Measurements from ENCODE around the gene GPR18.

GPR18 gene

DNA sequence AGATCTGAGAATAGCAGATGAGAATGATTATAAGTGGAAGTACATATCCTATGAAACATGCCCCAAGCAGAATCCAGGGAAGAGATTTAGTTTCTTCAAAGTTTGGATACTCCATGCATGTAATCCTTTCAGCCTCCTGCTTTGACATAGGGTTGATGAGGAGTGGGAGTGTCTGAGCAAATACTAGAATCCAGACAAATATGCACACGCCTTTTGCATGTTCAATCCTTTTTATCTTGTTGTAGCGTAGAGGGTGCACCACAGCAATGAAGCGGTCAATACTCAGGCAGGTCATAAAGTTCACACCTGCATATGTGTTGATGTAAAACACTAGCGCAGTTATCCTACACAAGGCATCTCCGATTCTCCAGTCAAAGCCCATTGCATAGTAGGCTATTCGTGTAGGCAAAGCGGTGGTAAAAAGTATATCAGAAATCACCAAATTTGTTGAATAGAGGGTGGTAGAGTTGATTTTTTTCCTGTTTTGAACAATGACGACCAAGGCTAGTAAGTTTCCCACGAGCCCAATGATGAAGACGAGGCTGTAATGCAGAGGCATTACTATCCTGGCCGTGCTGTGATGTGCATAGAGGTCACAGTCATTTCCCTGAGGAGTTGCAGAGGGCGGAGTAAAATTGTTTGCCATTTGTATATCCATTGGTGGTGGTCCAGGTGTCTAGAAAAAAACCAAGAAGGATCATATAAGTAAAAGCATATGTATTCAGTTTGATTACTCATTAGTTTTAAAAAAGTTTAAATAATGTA lies 37.5 kb upstream of the GPR18 start:
- no peaks in the 10 kb centered on the region for H3K9me3 ChIP-seq (ENCODE audit: severe bottlenecking)
- no peak for DNase-seq
- no peak overlapping the region for H3K4me3 ChIP-seq (ENCODE audit: low read depth, low read length)
- no peaks in the 10 kb centered on the region for H3K36me3 ChIP-seq
- TF ChIP-seq, protein P1, sequence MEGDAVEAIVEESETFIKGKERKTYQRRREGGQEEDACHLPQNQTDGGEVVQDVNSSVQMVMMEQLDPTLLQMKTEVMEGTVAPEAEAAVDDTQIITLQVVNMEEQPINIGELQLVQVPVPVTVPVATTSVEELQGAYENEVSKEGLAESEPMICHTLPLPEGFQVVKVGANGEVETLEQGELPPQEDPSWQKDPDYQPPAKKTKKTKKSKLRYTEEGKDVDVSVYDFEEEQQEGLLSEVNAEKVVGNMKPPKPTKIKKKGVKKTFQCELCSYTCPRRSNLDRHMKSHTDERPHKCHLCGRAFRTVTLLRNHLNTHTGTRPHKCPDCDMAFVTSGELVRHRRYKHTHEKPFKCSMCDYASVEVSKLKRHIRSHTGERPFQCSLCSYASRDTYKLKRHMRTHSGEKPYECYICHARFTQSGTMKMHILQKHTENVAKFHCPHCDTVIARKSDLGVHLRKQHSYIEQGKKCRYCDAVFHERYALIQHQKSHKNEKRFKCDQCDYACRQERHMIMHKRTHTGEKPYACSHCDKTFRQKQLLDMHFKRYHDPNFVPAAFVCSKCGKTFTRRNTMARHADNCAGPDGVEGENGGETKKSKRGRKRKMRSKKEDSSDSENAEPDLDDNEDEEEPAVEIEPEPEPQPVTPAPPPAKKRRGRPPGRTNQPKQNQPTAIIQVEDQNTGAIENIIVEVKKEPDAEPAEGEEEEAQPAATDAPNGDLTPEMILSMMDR (IDR thresholded peaks at IDR 0.05; ENCODE audit: low read depth, low read length): no peak
- no peak overlapping the region for H3K27ac ChIP-seq
- H3K27me3 ChIP-seq (ENCODE audit: insufficient read depth, low read depth, severe bottlenecking): no peaks in the 10 kb centered on the region

DNA sequence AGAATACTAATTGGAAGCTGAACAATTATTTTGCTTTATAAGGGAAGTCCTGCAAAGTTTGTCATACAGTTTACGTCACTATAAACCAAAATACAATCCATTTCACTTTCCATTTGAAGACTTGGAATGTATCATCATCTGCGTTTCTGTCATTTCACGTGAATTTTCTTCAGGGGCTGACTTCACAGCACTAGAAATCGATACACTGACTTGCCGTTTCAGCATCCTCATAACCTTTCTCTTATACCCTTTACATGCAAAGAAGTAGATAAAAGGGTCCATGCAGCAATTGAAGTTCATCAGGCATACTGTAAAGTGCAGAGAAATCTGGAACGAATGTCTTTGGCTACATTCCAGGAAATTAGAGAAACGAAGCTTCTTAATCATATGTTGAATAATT lies 36.8 kb upstream of the GPR18 start:
- H3K27ac ChIP-seq: no peak overlapping the region
- TF ChIP-seq, protein P1 (IDR thresholded peaks at IDR 0.05; ENCODE audit: low read depth, low read length): no peak
- no peaks in the 10 kb centered on the region for H3K36me3 ChIP-seq
- no peaks in the 10 kb centered on the region for H3K27me3 ChIP-seq (ENCODE audit: insufficient read depth, low read depth, severe bottlenecking)
- no peak for DNase-seq
- H3K9me3 ChIP-seq (ENCODE audit: severe bottlenecking): no peaks in the 10 kb centered on the region
- H3K4me3 ChIP-seq (ENCODE audit: low read depth, low read length): no peak overlapping the region

DNA sequence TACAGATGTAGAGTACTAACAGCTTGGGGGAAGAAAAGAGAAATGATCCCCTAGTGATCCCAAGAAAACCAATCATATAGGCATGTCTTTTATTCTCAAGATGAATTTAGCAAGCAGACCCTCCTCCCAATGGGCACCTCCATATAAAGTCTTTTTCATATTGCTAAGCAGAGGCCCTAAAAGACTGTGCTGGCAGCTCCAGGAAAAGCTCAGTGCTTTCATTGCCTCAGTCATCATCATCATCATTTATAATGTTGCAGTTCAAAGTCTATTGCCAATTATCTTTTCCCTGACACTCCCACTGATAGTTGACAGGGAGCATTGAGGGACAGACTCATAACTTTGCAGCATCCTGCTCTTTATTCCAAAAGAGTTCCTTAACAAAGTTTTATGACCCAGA lies 36.0 kb upstream of the GPR18 start:
- Histone ChIP-seq H3K27me3 (ENCODE audit: insufficient read depth, low read depth, severe bottlenecking) (no peaks in the 10 kb centered on the region), H3K27ac (no peak overlapping the region), H3K9me3 (ENCODE audit: severe bottlenecking) (no peaks in the 10 kb centered on the region), H3K4me3 (ENCODE audit: low read depth, low read length) (no peak overlapping the region), H3K36me3 (no peaks in the 10 kb centered on the region)
- no peak for DNase-seq
- TF ChIP-seq, protein P1 (IDR thresholded peaks at IDR 0.05; ENCODE audit: low read depth, low read length): no peak

DNA sequence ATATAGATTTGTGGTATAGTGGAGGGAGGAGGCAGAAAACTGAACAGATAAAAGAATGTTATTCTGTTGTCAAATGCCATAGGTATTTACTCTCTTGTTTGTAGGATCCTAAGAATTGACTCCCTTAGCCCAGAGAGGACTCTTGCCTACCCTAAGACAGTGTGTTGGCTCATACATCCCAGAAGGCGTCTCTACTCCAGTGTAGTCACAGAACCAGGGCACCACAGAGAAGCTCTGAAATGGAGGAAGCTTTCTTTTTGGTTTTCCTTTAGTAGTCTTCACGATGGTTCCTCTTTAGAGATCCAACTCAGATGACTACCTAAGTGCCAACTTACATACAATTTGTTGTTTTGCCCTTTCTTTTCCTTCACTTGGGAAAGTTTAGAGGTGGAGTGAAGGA lies 35.0 kb upstream of the GPR18 start:
- DNase-seq: no peak
- H3K36me3 ChIP-seq: no peaks in the 10 kb centered on the region
- H3K27me3 ChIP-seq (ENCODE audit: insufficient read depth, low read depth, severe bottlenecking): no peaks in the 10 kb centered on the region
- no peak overlapping the region for H3K27ac ChIP-seq
- no peaks in the 10 kb centered on the region for H3K9me3 ChIP-seq (ENCODE audit: severe bottlenecking)
- no peak overlapping the region for H3K4me3 ChIP-seq (ENCODE audit: low read depth, low read length)
- TF ChIP-seq, protein P1 (IDR thresholded peaks at IDR 0.05; ENCODE audit: low read depth, low read length): no peak

DNA sequence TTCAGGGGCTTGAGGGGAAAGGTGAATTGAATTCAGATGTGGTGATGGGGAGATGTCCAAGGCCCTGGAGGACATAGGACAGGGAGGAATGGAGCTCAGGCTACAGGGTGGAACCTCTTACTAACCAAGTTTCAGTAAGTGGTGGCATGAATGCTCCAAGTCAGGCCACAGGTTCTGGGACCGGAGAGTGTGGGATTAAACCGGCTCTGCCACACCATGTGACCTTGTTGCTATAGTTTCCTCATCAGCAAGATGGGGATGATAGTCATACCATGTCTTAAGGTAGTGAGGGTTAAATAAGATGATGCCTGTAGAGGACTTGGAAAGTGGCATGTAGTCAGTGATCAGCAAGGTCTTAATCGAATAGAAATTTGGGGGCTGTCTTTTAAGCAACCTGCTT lies 32.7 kb upstream of the GPR18 start:
- no peak overlapping the region for H3K4me3 ChIP-seq (ENCODE audit: low read depth, low read length)
- no peak overlapping the region for H3K27ac ChIP-seq
- no peaks in the 10 kb centered on the region for H3K9me3 ChIP-seq (ENCODE audit: severe bottlenecking)
- no peaks in the 10 kb centered on the region for H3K27me3 ChIP-seq (ENCODE audit: insufficient read depth, low read depth, severe bottlenecking)
- peaks cover 2% of the 10 kb centered on the region for H3K36me3 ChIP-seq
- no peak for DNase-seq
- TF ChIP-seq, protein P1 (IDR thresholded peaks at IDR 0.05; ENCODE audit: low read depth, low read length): no peak
